CD14-positive monocyte (primary cell): ENCODE measurements around the gene IPO9. TPM values are rescaled to one million over a fixed set of nuclear protein-coding genes. Genes with fewer than 3 reads are reported as not detected.
A peak's percentile ranks its signal among the peaks of the same experiment; 100 is the strongest.

ENCODE experiments used
- DNase-seq, 3 donors: peaks; one replicate each; pipeline ENCODE4 v3.0.0-alpha.2; 2011 to 2022
- H2AFZ ChIP-seq: 2 replicates; pipeline ENCODE4 v1.6.0; 2012; ENCODE audit warnings: mild to moderate bottlenecking, low read depth, low read length, inconsistent platforms; ENCODE audit not compliant: insufficient read depth, poor library complexity, severe bottlenecking
- H3K27ac ChIP-seq, 2 donors: 1 replicate in 1 of 2; 2 replicates in 1 of 2; pipeline ENCODE4 v1.5.1; 2012 to 2013; ENCODE audit warnings: low read length in 2 of 2, control low read depth in 1 of 2, inconsistent platforms in 1 of 2, low read depth in 1 of 2, mild to moderate bottlenecking in 1 of 2
- H3K27me3 ChIP-seq, 2 donors: one replicate each; pipeline versions ENCODE4 v1.6.0 to v1.6.1; 2011 to 2013; ENCODE audit warnings: low read length in 2 of 2; ENCODE audit not compliant: control insufficient read depth in 2 of 2, insufficient read depth in 2 of 2
- H3K36me3 ChIP-seq, 2 donors: replicated peaks in 1 of 2; 1 replicate in 1 of 2; 2 replicates in 1 of 2; pipeline versions ENCODE4 v1.5.1 to v1.6.1; 2012 to 2013; ENCODE audit warnings: low read length in 2 of 2, control low read depth in 1 of 2, inconsistent platforms in 1 of 2, mild to moderate bottlenecking in 1 of 2; ENCODE audit not compliant: insufficient read depth in 2 of 2, control insufficient read depth in 1 of 2
- H3K4me1 ChIP-seq, 2 donors: 1 replicate in 1 of 2; 2 replicates in 1 of 2; pipeline versions ENCODE4 v1.5.1 to v1.6.1; 2012 to 2013; ENCODE audit warnings: low read length in 2 of 2, control low read depth in 1 of 2, inconsistent platforms in 1 of 2, mild to moderate bottlenecking in 1 of 2, moderate library complexity in 1 of 2; ENCODE audit not compliant: insufficient read depth in 2 of 2, control insufficient read depth in 1 of 2
- H3K4me2 ChIP-seq: replicated peaks from 2 replicates; pipeline ENCODE3; 2012; ENCODE audit warnings: low read length, moderate library complexity, mild to moderate bottlenecking; ENCODE audit not compliant: poor library complexity, severe bottlenecking; ENCODE audit errors: extremely low read depth
- H3K4me3 ChIP-seq, 3 experiments: fragments of 200-600 bp in 1 of 3; sonication (generic) in 1 of 3; replicated peaks in 1 of 3; 1 replicate in 2 of 3; 2 replicates in 1 of 3; pipeline ENCODE4 v1.5.1; 2011 to 2013; ENCODE audit warnings: low read length in 3 of 3, mild to moderate bottlenecking in 3 of 3, control low read depth in 2 of 3, low read depth in 2 of 3, inconsistent platforms in 1 of 3, moderate library complexity in 1 of 3
- H3K79me2 ChIP-seq: 2 replicates; pipeline ENCODE4 v1.6.0; 2012; ENCODE audit warnings: mild to moderate bottlenecking, control low read depth, inconsistent platforms, low read length, moderate library complexity; ENCODE audit not compliant: insufficient read depth
- H3K9ac ChIP-seq: 2 replicates; pipeline ENCODE4 v1.6.0; 2017; ENCODE audit warnings: low read length, mild to moderate bottlenecking; ENCODE audit not compliant: insufficient read depth, poor library complexity, severe bottlenecking
- H3K9me3 ChIP-seq, 2 donors: replicated peaks in 1 of 2; 1 replicate in 1 of 2; 2 replicates in 1 of 2; pipeline versions ENCODE4 v1.5.1 to v1.6.1; 2012 to 2013; ENCODE audit warnings: low read length in 2 of 2, control low read depth in 1 of 2; ENCODE audit not compliant: control insufficient read depth in 1 of 2, insufficient read depth in 1 of 2
- H4K20me1 ChIP-seq: 2 replicates; pipeline ENCODE4 v1.6.0; 2012; ENCODE audit warnings: mild to moderate bottlenecking, low read length, control low read depth, moderate library complexity; ENCODE audit not compliant: insufficient read depth
- H3K27ac Mint-ChIP-seq, 7 donors: one replicate each; pipeline ENCODE4 v1.8.0; 2020; ENCODE audit warnings: mild to moderate bottlenecking in 7 of 7, mixed read lengths in 7 of 7, moderate library complexity in 6 of 7, inconsistent platforms in 2 of 7
- H3K27me3 Mint-ChIP-seq, 3 donors: one replicate each; pipeline ENCODE4 v1.8.0; 2021 to 2022; ENCODE audit warnings: low read depth in 3 of 3, mild to moderate bottlenecking in 3 of 3, mixed read lengths in 3 of 3, moderate library complexity in 3 of 3, inconsistent platforms in 1 of 3
- H3K36me3 Mint-ChIP-seq, 2 donors: one replicate each; pipeline ENCODE4 v1.8.0; 2020; ENCODE audit warnings: mixed read lengths in 2 of 2, inconsistent platforms in 1 of 2, mild to moderate bottlenecking in 1 of 2
- H3K4me1 Mint-ChIP-seq: one replicate; pipeline ENCODE4 v1.8.0; 2020; ENCODE audit warnings: mild to moderate bottlenecking, mixed read lengths
- H3K4me3 Mint-ChIP-seq, 2 donors: one replicate each; pipeline ENCODE4 v1.8.0; 2020; ENCODE audit warnings: mild to moderate bottlenecking in 2 of 2, mixed read lengths in 2 of 2, moderate library complexity in 1 of 2
- H3K9me3 Mint-ChIP-seq, 7 donors: one replicate each; pipeline ENCODE4 v1.8.0; 2020 to 2022; ENCODE audit warnings: mixed read lengths in 7 of 7, mild to moderate bottlenecking in 6 of 7, moderate library complexity in 6 of 7, inconsistent platforms in 2 of 7
- CTCF ChIP-seq: fragments of 200-600 bp; IDR thresholded peaks from one replicate; pipeline ENCODE4 v1.8.0; 2022; ENCODE audit warnings: antibody characterized with exemption, mild to moderate bottlenecking
- whole genome bisulfite sequencing: methylation state at CpG from one replicate; pipeline ENCODE4 v1.1.5; 2013; ENCODE audit warnings: missing lambda C conversion rate; ENCODE audit not compliant: insufficient coverage; 5-methylcytosine and 5-hydroxymethylcytosine counted together
- intact Hi-C, 2 donors: fragments of 100-400 bp; cut with micrococcal nuclease; formaldehyde crosslinking; loops; one replicate each; pipeline versions ENCODE4 v1.15.0 to v1.15.1; 2023
- polyA plus RNA-seq, 3 donors: library from polyadenylated mRNA; depleted of rRNA in 1 of 3; unstranded in 2 of 3; stranded (reverse) in 1 of 3; fragments of 300-500 nt in 2 of 3; fragments of >200 nt in 1 of 3; fragmentation: Illumina TruSeq in 2 of 3; gene quantifications; 1 replicate in 2 of 3; 2 replicates in 1 of 3; pipeline ENCODE4 v1.2.3, GENCODE V29; 2012 to 2021

IPO9 gene
- polyA plus RNA-seq, 3 donors, result 11.3 to 12.6 (median 12.0) TPM

DNA sequence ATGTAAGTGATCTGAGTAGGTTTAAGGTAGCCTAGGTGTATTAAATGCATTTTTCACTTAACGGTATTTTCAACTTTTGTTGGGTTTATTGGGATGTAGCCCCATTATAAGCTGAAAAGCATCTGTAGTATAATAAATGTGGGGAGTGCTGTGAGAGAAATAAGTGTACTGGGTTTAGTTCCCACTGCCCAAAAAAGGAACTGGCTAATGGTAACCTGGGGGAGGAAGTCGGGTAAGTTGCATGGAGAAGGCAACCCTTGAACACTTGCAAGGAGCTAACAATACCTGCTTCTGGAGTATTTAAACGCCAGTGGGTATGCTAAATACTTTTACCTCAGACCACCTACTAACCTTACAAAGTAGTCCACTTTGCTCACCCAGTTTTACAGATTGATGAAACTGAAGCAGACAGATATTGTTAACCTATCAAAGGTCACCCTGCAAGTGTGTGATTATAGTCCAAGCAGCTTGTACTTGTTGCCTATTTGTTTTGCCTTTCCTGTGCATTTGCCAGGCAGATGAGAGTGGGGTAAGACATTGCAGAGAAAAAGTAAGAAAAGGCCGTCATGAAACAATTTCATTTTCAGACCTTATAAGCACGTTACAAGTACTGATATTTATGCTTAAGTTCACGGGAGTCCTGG is 52.1 kb downstream of the IPO9 start:
- peaks cover 0 to 14% of the 10 kb centered on the region in 2 donors for H3K36me3 ChIP-seq
- no peak overlapping the region for H3K4me3 Mint-ChIP-seq
- H3K27me3 Mint-ChIP-seq, result peaks cover 4 to 12% (median 9%) of the 10 kb centered on the region in 3 donors
- H3K9ac ChIP-seq, result no peak overlapping the region
- no peak for TF ChIP-seq CTCF
- WGBS, result 90% methylated on average over 3 of the region's 6 CpGs
- peaks cover 0 to 2% (median 0%) of the 10 kb centered on the region in 7 donors for H3K9me3 Mint-ChIP-seq
- H3K27ac Mint-ChIP-seq, result peak overlapping the region in 6 of 7 donors; percentile 79 to 95 (median 87)
- peaks cover 41% of the 10 kb centered on the region for H3K4me1 Mint-ChIP-seq
- peaks cover 9 to 16% of the 10 kb centered on the region in 2 donors for H3K36me3 Mint-ChIP-seq
- H3K4me2 ChIP-seq, result no peak overlapping the region
- H2AFZ ChIP-seq, result no peak overlapping the region
- H3K9me3 ChIP-seq, result no peaks in the 10 kb centered on the region
- H3K27me3 ChIP-seq, result no peaks in the 10 kb centered on the region
- H3K4me1 ChIP-seq, result peaks cover 41 to 42% of the 10 kb centered on the region in 2 donors
- H4K20me1 ChIP-seq, result no peaks in the 10 kb centered on the region
- DNase-seq, result peak in 2 of 3 donors; percentile 29 to 39
- no peak overlapping the region for H3K4me3 ChIP-seq
- H3K79me2 ChIP-seq, result no peaks in the 10 kb centered on the region
- H3K27ac ChIP-seq, result peak overlapping the region in 1 of 2 donors; percentile 85
- intact Hi-C loops, result loop anchor here in 1 of 2 donors (5.0 to 10.0 kb wide), 2 partner anchors 54 to 264 kb away; partner anchors contain the start of genes ARL8A and IPO9

DNA sequence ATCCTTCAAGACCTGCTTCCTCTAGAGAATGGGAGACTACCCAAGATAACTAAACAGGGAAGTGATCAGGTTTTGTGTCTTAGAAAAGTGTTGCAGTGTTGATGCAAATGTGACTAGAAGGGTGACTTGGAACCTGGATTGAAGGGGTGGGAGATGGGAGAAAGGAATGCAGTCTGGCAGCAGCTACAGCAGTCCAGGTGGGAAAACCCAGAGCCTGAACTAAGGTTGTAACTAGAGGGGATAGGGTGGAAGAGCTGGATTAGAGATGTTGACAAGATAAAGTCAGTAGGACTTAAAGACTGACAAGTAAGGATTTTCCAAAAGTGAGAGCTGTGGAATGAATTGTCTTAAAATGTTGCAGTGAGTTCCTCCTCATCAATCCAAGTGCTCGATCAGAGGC is 52.7 kb downstream of the IPO9 start:
- Histone ChIP-seq H3K4me3 (no peak overlapping the region), H2AFZ (no peak overlapping the region), H3K27me3 (peaks cover 0 to 4% of the 10 kb centered on the region in 2 donors), H3K9ac (no peak overlapping the region), H3K4me1 (peaks cover 41 to 42% of the 10 kb centered on the region in 2 donors), H3K9me3 (no peaks in the 10 kb centered on the region), H3K4me2 (no peak overlapping the region), H3K36me3 (peaks cover 0 to 8% of the 10 kb centered on the region in 2 donors), H4K20me1 (no peaks in the 10 kb centered on the region), H3K79me2 (no peaks in the 10 kb centered on the region), H3K27ac (peak overlapping the region; percentile 60 to 85)
- H3K27me3 Mint-ChIP-seq, result peaks cover 5 to 16% (median 12%) of the 10 kb centered on the region in 3 donors
- no peak for DNase-seq
- H3K36me3 Mint-ChIP-seq, result peaks cover 3 to 10% of the 10 kb centered on the region in 2 donors
- intact Hi-C loops, result loop anchor here in 1 of 2 donors (5.0 to 10.0 kb wide), 2 partner anchors 54 to 263 kb away; partner anchors contain the start of genes ARL8A and IPO9
- peaks cover 0 to 2% (median 0%) of the 10 kb centered on the region in 7 donors for H3K9me3 Mint-ChIP-seq
- WGBS, result 100% methylated on average over 1 of the region's 1 CpG
- peaks cover 41% of the 10 kb centered on the region for H3K4me1 Mint-ChIP-seq
- no peak overlapping the region for H3K4me3 Mint-ChIP-seq
- TF ChIP-seq CTCF, result no peak
- H3K27ac Mint-ChIP-seq, result peak overlapping the region; percentile 79 to 95 (median 87)
